HepG2 (cell line): ENCODE measurements around the gene RIMBP2. TPM values are rescaled to one million over a fixed set of nuclear protein-coding genes. Genes with fewer than 3 reads are reported as not detected.

Experiments
- ATAC-seq: fragments of 200-7000 bp; cut with Tn5 transposase; 3 replicates; pipeline ENCODE4 v1.9.1; 2020; ENCODE audit warnings: mild to moderate bottlenecking, moderate library complexity
- BruUV-seq: library from RNA; stranded (reverse); fragments of 400-500 nt; replicated peaks from 2 replicates; lab custom pipeline; 2021; lab: Mats Ljungman, UMichigan
- CTCF ChIA-PET: fragments of 300-600 bp; formaldehyde crosslinking; extraction: SDS; loops from one replicate; lab custom pipeline; 2021; ENCODE audit warnings: low total read pairs, inconsistent platforms, low intra/inter-chr PET ratio; lab: Yijun Ruan, JAX
- POLR2A ChIA-PET: fragments of 350-600 bp; sonication (Branson Sonifier 250); formaldehyde crosslinking; loops from one replicate; lab custom pipeline; 2020; ENCODE audit warnings: antibody characterized with exemption, inconsistent platforms; lab: Yijun Ruan, JAX
- DNase-seq: peaks from one replicate; pipeline ENCODE4 v3.0.0-alpha.2; 2015; ENCODE audit warnings: low spot score
- FAIRE-seq: peaks from 3 replicates; lab custom pipeline; 2011; peaks lifted over from hg19 to GRCh38; lab: Jason Lieb, UNC
- H2AFZ ChIP-seq: one replicate; pipeline ENCODE4 v1.6.1; 2011; ENCODE audit warnings: low read length, inconsistent platforms
- H3K27ac ChIP-seq: fragments of 300-600 bp; 3 replicates; pipeline ENCODE4 v1.8.0; 2011; ENCODE audit warnings: mixed run types, mild to moderate bottlenecking, mixed read lengths, low read length, inconsistent platforms; ENCODE audit not compliant: insufficient read depth; ENCODE audit errors: extremely low read length
- H3K27me3 ChIP-seq, 2 experiments: fragments of 200-600 bp in 1 of 2; 2 replicates in 1 of 2; 3 replicates in 1 of 2; pipeline versions ENCODE4 v1.6.0 to v1.8.0; 2011; ENCODE audit warnings: low read length in 2 of 2, mild to moderate bottlenecking in 2 of 2, moderate library complexity in 2 of 2, inconsistent platforms in 1 of 2; ENCODE audit not compliant: insufficient read depth in 2 of 2, control insufficient read depth in 1 of 2
- H3K36me3 ChIP-seq, 2 experiments: fragments of 200-600 bp in 1 of 2; replicated peaks in 1 of 2; 2 replicates in 1 of 2; 3 replicates in 1 of 2; pipeline versions ENCODE4 v1.5.1 to v1.8.0; 2011; ENCODE audit warnings: low read length in 2 of 2, inconsistent platforms in 1 of 2; ENCODE audit not compliant: insufficient read depth in 2 of 2, control insufficient read depth in 1 of 2
- H3K4me1 ChIP-seq: 2 replicates; pipeline ENCODE4 v1.5.1; 2012; ENCODE audit warnings: low read length, inconsistent platforms; ENCODE audit not compliant: insufficient read depth
- H3K4me2 ChIP-seq: 2 replicates; pipeline ENCODE4 v1.6.0; 2011; ENCODE audit warnings: low read depth, low read length, inconsistent platforms
- H3K4me3 ChIP-seq, 3 experiments: fragments of 200-600 bp in 1 of 3; sonication (generic), shearing (Covaris generic) in 1 of 3; replicated peaks in 1 of 3; 2 replicates each; pipeline ENCODE4 v1.5.1; 2011 to 2016; ENCODE audit warnings: low read length in 3 of 3, inconsistent platforms in 2 of 3, low read depth in 2 of 3, mild to moderate bottlenecking in 2 of 3, control low read depth in 1 of 3, mixed read lengths in 1 of 3; ENCODE audit not compliant: insufficient read depth in 1 of 3
- H3K79me2 ChIP-seq: one replicate; pipeline ENCODE4 v1.6.1; 2011; ENCODE audit warnings: low read length, inconsistent platforms; ENCODE audit not compliant: insufficient read depth
- H3K9ac ChIP-seq: 2 replicates; pipeline ENCODE4 v1.6.0; 2011; ENCODE audit warnings: mild to moderate bottlenecking, low read depth, low read length, inconsistent platforms; ENCODE audit not compliant: insufficient read depth
- H3K9me3 ChIP-seq: 2 replicates; pipeline ENCODE4 v1.5.1; 2012; ENCODE audit warnings: mild to moderate bottlenecking, low read length
- H4K20me1 ChIP-seq: 2 replicates; pipeline ENCODE4 v1.6.0; 2011; ENCODE audit warnings: inconsistent platforms, mild to moderate bottlenecking, low read length, moderate library complexity; ENCODE audit not compliant: insufficient read depth
- AGO2 ChIP-seq: fragments of 200-400 bp; formaldehyde crosslinking; optimal IDR thresholded peaks from 2 replicates; pipeline ENCODE3; 2017; ENCODE audit warnings: mild to moderate bottlenecking, low read depth, low read length, moderate library complexity
- CSRNP2 ChIP-seq: sonication (generic); formaldehyde crosslinking; conservative IDR thresholded peaks from 2 replicates; pipeline ENCODE4 v1.8.0; 2022; ENCODE audit warnings: low read depth, missing genetic modification reagents
- FOSL1 ChIP-seq: sonication (generic); formaldehyde crosslinking; IDR thresholded peaks from 2 replicates; pipeline ENCODE4 v1.9.0; 2021; ENCODE audit warnings: missing genetic modification reagents, borderline replicate concordance
- FOXK2 ChIP-seq: fragments of 450-650 bp; IDR thresholded peaks from 2 replicates; pipeline ENCODE4 v1.6.1; 2016
- GTF2F1 ChIP-seq: fragments of 150-350 bp; IDR thresholded peaks from 2 replicates; pipeline ENCODE4 v1.6.1; 2014; ENCODE audit warnings: low read length
- HHEX ChIP-seq: IDR thresholded peaks from 2 replicates; pipeline ENCODE4 v1.6.1; 2016; ENCODE audit warnings: control low read depth
- MTA1 ChIP-seq: sonication (generic); formaldehyde crosslinking; IDR thresholded peaks from 2 replicates; pipeline ENCODE4 v1.4.0; 2020; ENCODE audit warnings: missing genetic modification reagents, mild to moderate bottlenecking, borderline replicate concordance
- NAIF1 ChIP-seq: sonication (generic); formaldehyde crosslinking; IDR thresholded peaks from 2 replicates; pipeline ENCODE4 v1.5.0; 2020; ENCODE audit warnings: mild to moderate bottlenecking, missing genetic modification reagents, borderline replicate concordance
- RAD21 ChIP-seq: fragments of 450-650 bp; formaldehyde crosslinking; IDR thresholded peaks from 2 replicates; pipeline ENCODE4 v1.5.0; 2020; ENCODE audit warnings: mild to moderate bottlenecking
- SAP130 ChIP-seq: IDR thresholded peaks from 2 replicates; pipeline ENCODE4 v1.6.1; 2016; ENCODE audit warnings: low read depth
- THYN1 ChIP-seq: sonication (generic); formaldehyde crosslinking; IDR thresholded peaks from 2 replicates; pipeline ENCODE4 v1.8.1; 2023; ENCODE audit warnings: low read depth, mild to moderate bottlenecking, moderate library complexity, missing genetic modification reagents, borderline replicate concordance
- ZBTB3 ChIP-seq: sonication (generic); formaldehyde crosslinking; IDR thresholded peaks from 2 replicates; pipeline ENCODE4 v1.4.0; 2020; ENCODE audit warnings: low read depth, mild to moderate bottlenecking, moderate library complexity, missing genetic modification reagents, borderline replicate concordance
- ZFP36L1 ChIP-seq: sonication (generic); formaldehyde crosslinking; IDR thresholded peaks from 2 replicates; pipeline ENCODE4 v1.8.0; 2022; ENCODE audit warnings: mild to moderate bottlenecking, missing genetic modification reagents, moderate library complexity
- ZNF263 ChIP-seq: sonication (generic); formaldehyde crosslinking; IDR thresholded peaks from 2 replicates; pipeline ENCODE4 v1.4.0; 2020; ENCODE audit warnings: missing genetic modification reagents
- ZNF264 ChIP-seq: sonication (generic); formaldehyde crosslinking; IDR thresholded peaks from 2 replicates; pipeline ENCODE4 v1.4.0; 2020; ENCODE audit warnings: missing genetic modification reagents
- ZNF563 ChIP-seq: sonication (generic); formaldehyde crosslinking; IDR thresholded peaks from 2 replicates; pipeline ENCODE4 v1.8.0; 2022; ENCODE audit warnings: mild to moderate bottlenecking, moderate library complexity, missing genetic modification reagents
- ZNF644 ChIP-seq: IDR thresholded peaks from 2 replicates; pipeline ENCODE4 v1.6.1; 2016; ENCODE audit warnings: low read depth
- ZNF672 ChIP-seq: sonication (generic); formaldehyde crosslinking; IDR thresholded peaks from 2 replicates; pipeline ENCODE4 v1.8.1; 2022; ENCODE audit warnings: missing genetic modification reagents
- ZNF761 ChIP-seq: sonication (generic); formaldehyde crosslinking; conservative IDR thresholded peaks from 2 replicates; pipeline ENCODE4 v1.4.0; 2020; ENCODE audit warnings: mild to moderate bottlenecking, missing genetic modification reagents
- WGBS: methylation state at CpG from one replicate; pipeline ENCODE4 v1.1.6; 2017; ENCODE audit warnings: low lambda C conversion rate; 5-methylcytosine and 5-hydroxymethylcytosine counted together
- in situ Hi-C: cut with HindIII; loops from 2 replicates; pipeline ENCODE4 v1.10.0; 2017; ENCODE audit warnings: low pct_unique_long_range_greater_than_20kb; ENCODE audit not compliant: extremely low pct_ligation_motif_present
- intact Hi-C: fragments of 100-400 bp; cut with micrococcal nuclease; formaldehyde crosslinking; loops from one replicate; pipeline ENCODE4 v1.10.0; 2022; ENCODE audit not compliant: unreplicated experiment
- polyA plus RNA-seq, 8 experiments: library from polyadenylated mRNA; depleted of rRNA in 3 of 8; stranded (reverse) in 7 of 8; unstranded in 1 of 8; fragments of >200 nt; fragmentation: Illumina TruSeq in 4 of 8; extraction: Trizol in 4 of 8; gene quantifications; 2 replicates each; pipeline versions ENCODE4 v1.2.1 to v1.2.3, GENCODE V29; 2011 to 2016; ENCODE audit warnings: low read depth in 4 of 8, missing spikeins in 1 of 8, mixed read lengths in 1 of 8; ENCODE audit not compliant: insufficient read depth in 1 of 8
- total RNA-seq, 5 experiments: library from RNA; depleted of rRNA; stranded (reverse); fragments of >200 nt; fragmentation: Illumina TruSeq; extraction: Trizol; gene quantifications; 2 replicates each; pipeline ENCODE4 v1.2.3, GENCODE V29; 2016; ENCODE audit warnings: low read depth in 1 of 5

Gene RIMBP2
- total and polyA plus RNA-seq, 2 of the 13 experiments (the other 11 are each of a cell fraction or from before 2014, with no cell fraction given): 0.03 TPM; not detected in 1

GRCh38 chr12:130375296-130376287 is 340.5 kb downstream of the RIMBP2 start:
- BruUV-seq: no TSS peak
- POLR2A ChIA-PET: no interaction called here
- Histone ChIP-seq H3K9me3 (no peaks in the 10 kb centered on the region), H3K27ac (no peak overlapping the region), H4K20me1 (no peaks in the 10 kb centered on the region), H3K4me3 (no peak overlapping the region), H3K4me2 (no peak overlapping the region), H3K36me3 (no peaks in the 10 kb centered on the region)
- ATAC-seq (no peak), FAIRE-seq (no peak), DNase-seq (no peak)
- WGBS: 9% methylated on average over 13 of the region's 13 CpGs
- CTCF ChIA-PET: no interaction called here
- TF ChIP-seq RAD21 (CRISPR knock-in tag): no peak
- TF ChIP-seq THYN1 (CRISPR knock-in tag): no peak
- TF ChIP-seq FOSL1 (CRISPR knock-in tag): no peak
- no peak for TF ChIP-seq ZNF264
- TF ChIP-seq SAP130 (CRISPR knock-in tag): no peak
- TF ChIP-seq ZNF563: no peak
- no peak for TF ChIP-seq MTA1
- no peak for TF ChIP-seq FOXK2
- no peak for TF ChIP-seq HHEX
- TF ChIP-seq ZBTB3 (CRISPR knock-in tag): no peak
- no peak for TF ChIP-seq CSRNP2 (CRISPR knock-in tag)
- no peak for TF ChIP-seq ZNF672
- TF ChIP-seq ZNF644 (CRISPR knock-in tag): no peak
- no peak for TF ChIP-seq ZFP36L1 (CRISPR knock-in tag)
- no peak for TF ChIP-seq GTF2F1
- TF ChIP-seq NAIF1 (CRISPR knock-in tag): no peak
- TF ChIP-seq ZNF761 (CRISPR knock-in tag): no peak
- TF ChIP-seq ZNF263: no peak
- no peak for TF ChIP-seq AGO2
- TF ChIP-seq, all 625 proteins: peak for 0
- Histone ChIP-seq H2AFZ (no peak overlapping the region), H3K9ac (no peak overlapping the region), H3K4me1 (no peaks in the 10 kb centered on the region), H3K79me2 (no peaks in the 10 kb centered on the region), H3K27me3 (peaks cover 6 to 49% of the 10 kb centered on the region in 2 experiments; a peak in 3 of 5 replicates)
- in situ Hi-C loops: no loop called here
- intact Hi-C loops: no loop called here
